ENCODE measurements around the gene CACNA1D. TPM values are rescaled to one million over a fixed set of nuclear protein-coding genes. Genes with fewer than 3 reads are reported as not detected.

The CACNA1D gene
- total RNA-seq, 1 donor from 2014 or later = 6.3 TPM

DNA sequence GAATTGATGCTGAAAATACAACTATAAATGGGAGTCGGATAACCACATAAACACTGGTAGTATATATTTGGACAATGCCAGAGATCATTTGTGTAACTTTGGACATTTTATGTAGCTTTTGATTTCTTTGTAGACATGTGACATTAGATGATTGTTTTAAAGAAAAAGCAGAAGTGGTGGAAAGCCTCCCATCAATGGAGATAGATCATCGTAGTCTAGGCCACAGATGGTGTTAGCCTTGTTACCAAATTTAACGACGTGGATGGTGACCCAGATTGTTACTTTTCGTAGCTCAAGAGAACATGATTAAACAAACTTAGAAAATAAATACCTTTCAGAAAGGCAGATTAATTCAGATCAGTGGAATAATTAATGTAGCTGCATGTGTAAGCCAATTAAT is 8.8 kb downstream of the CACNA1D start:
- TF ChIP-seq, protein P1, sequence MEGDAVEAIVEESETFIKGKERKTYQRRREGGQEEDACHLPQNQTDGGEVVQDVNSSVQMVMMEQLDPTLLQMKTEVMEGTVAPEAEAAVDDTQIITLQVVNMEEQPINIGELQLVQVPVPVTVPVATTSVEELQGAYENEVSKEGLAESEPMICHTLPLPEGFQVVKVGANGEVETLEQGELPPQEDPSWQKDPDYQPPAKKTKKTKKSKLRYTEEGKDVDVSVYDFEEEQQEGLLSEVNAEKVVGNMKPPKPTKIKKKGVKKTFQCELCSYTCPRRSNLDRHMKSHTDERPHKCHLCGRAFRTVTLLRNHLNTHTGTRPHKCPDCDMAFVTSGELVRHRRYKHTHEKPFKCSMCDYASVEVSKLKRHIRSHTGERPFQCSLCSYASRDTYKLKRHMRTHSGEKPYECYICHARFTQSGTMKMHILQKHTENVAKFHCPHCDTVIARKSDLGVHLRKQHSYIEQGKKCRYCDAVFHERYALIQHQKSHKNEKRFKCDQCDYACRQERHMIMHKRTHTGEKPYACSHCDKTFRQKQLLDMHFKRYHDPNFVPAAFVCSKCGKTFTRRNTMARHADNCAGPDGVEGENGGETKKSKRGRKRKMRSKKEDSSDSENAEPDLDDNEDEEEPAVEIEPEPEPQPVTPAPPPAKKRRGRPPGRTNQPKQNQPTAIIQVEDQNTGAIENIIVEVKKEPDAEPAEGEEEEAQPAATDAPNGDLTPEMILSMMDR (IDR thresholded peaks at IDR 0.05; ENCODE audit: unreplicated experiment) = no peak
- Mint-ChIP-seq H3K36me3 (ENCODE audit: insufficient read depth) (no peaks in the 10 kb centered on the region), H3K4me3 (ENCODE audit: low read depth) (no peak overlapping the region), H3K4me1 (ENCODE audit: low read depth) (peaks cover 31% of the 10 kb centered on the region), H3K9me3 (ENCODE audit: low read depth) (no peaks in the 10 kb centered on the region), H3K27ac (no peak overlapping the region), H3K27me3 (peaks cover 8% of the 10 kb centered on the region)
- DNase-seq (ENCODE audit: low spot score, unreplicated experiment) = no peak

DNA sequence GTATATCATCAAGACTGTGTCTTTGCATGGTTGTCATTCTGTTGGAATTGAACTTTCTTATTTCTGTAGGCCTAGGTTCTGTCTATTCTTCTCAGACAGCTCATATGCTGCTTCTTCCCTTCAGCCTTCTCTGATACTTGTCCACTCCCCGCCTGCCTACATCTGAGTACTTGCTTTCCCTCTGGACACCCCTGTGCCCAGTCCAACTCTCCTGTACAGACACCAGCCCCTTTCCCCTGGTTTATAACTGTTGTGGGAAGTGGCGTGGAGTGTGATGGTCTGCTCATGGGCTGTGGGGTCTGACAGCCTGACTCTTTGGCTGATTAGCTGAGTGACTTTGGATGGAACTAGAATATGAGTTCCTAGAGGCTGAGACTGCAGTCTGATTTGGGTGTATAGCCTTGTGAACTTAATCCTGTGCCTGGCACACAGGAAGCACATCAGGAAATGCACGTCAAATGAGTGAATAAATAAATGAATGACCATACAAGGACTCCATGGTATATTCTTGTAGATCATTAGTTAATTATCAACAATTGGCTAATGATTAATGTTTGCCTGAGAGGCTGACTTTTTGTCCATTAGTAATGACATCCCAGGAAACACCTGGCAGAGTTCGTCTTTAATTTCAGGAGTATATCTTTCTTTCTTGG is 11.8 kb downstream of the CACNA1D start:
- no peaks in the 10 kb centered on the region for H3K36me3 Mint-ChIP-seq (ENCODE audit: insufficient read depth)
- TF ChIP-seq, protein P1 (IDR thresholded peaks at IDR 0.05; ENCODE audit: unreplicated experiment) = no peak
- H3K4me1 Mint-ChIP-seq (ENCODE audit: low read depth) = peaks cover 26% of the 10 kb centered on the region
- H3K4me3 Mint-ChIP-seq (ENCODE audit: low read depth) = no peak overlapping the region
- no peak for DNase-seq (ENCODE audit: low spot score, unreplicated experiment)
- no peaks in the 10 kb centered on the region for H3K27me3 Mint-ChIP-seq
- peak overlapping the region; percentile 3 for H3K27ac Mint-ChIP-seq
- H3K9me3 Mint-ChIP-seq (ENCODE audit: low read depth) = no peaks in the 10 kb centered on the region

DNA sequence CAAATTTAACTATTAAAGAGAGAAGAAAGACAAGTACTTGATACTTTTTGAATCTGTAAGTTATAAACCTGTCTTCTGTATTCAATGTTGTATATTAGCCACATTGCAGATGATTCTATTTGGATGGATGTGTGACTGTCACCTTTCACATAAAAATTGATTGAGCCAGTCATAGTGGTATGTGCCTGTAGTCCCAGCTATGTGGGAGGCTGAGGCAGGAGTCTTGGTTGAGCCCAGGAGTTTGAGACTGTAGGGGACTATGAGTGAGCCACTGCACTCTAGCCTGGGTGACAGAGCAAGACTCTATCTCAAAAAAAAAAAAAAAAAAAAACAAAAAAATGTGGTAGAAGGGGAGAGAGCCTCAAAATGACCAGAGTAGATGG is 12.3 kb downstream of the CACNA1D start:
- Mint-ChIP-seq H3K4me3 (ENCODE audit: low read depth) (no peak overlapping the region), H3K27ac (peak overlapping the region; percentile 54), H3K4me1 (ENCODE audit: low read depth) (peaks cover 25% of the 10 kb centered on the region), H3K9me3 (ENCODE audit: low read depth) (no peaks in the 10 kb centered on the region), H3K27me3 (no peaks in the 10 kb centered on the region), H3K36me3 (ENCODE audit: insufficient read depth) (no peaks in the 10 kb centered on the region)
- no peak for DNase-seq (ENCODE audit: low spot score, unreplicated experiment)
- TF ChIP-seq, protein P1 (IDR thresholded peaks at IDR 0.05; ENCODE audit: unreplicated experiment) = no peak

DNA sequence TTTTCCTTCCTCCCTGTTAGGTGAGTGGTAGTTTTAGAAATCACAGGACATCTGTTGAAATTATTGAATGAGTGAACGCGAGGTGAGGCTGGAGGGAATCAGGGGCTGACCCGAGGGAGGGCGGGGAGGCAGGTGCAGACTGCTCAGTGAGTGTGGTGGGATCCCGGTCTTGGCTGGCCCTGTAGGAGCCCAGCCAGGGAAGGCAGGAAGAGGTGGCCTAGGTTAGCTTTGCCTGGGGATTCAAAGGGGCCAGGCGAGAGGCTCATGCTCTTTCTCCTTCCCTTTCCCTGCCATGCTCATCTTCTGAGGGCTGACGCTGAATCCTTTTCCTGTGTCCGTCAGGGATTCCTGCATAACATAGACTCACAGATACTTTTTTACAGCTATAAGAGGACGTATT is 15.1 kb downstream of the CACNA1D start:
- no peaks in the 10 kb centered on the region for H3K27me3 Mint-ChIP-seq
- no peaks in the 10 kb centered on the region for H3K9me3 Mint-ChIP-seq (ENCODE audit: low read depth)
- TF ChIP-seq, protein P1 (IDR thresholded peaks at IDR 0.05; ENCODE audit: unreplicated experiment) = no peak
- H3K36me3 Mint-ChIP-seq (ENCODE audit: insufficient read depth) = no peaks in the 10 kb centered on the region
- H3K4me3 Mint-ChIP-seq (ENCODE audit: low read depth) = no peak overlapping the region
- H3K4me1 Mint-ChIP-seq (ENCODE audit: low read depth) = peaks cover 25% of the 10 kb centered on the region
- no peak for DNase-seq (ENCODE audit: low spot score, unreplicated experiment)
- H3K27ac Mint-ChIP-seq = no peak overlapping the region

DNA sequence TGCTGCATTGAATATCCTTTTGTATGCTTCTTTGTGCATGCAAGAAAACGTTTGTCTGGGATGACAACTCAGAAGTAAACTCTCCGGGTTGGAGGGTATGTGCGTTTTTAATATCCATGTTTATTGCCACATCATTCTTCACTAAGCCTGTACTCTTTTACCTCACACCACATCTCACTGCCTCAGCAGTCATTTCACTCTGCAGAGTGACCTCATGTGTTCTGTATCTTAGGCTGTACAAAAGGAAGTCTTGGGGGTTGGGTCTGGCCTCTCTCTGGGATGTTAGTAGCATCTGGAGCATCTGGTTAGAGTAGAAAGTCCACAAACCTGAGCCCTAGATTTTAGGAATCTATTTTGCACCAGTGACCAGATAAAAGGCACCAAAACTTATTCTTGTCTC is 16.1 kb downstream of the CACNA1D start:
- TF ChIP-seq, protein P1 (IDR thresholded peaks at IDR 0.05; ENCODE audit: unreplicated experiment) = no peak
- Mint-ChIP-seq H3K4me1 (ENCODE audit: low read depth) (peaks cover 22% of the 10 kb centered on the region), H3K27ac (no peak overlapping the region), H3K9me3 (ENCODE audit: low read depth) (no peaks in the 10 kb centered on the region), H3K4me3 (ENCODE audit: low read depth) (no peak overlapping the region), H3K27me3 (no peaks in the 10 kb centered on the region), H3K36me3 (ENCODE audit: insufficient read depth) (no peaks in the 10 kb centered on the region)
- no peak for DNase-seq (ENCODE audit: low spot score, unreplicated experiment)

Data from progenitor cell of endocrine pancreas (in vitro differentiated cells).